H1 (cell line): ENCODE data around the gene GPR15LG. TPM values are rescaled to one million over a fixed set of nuclear protein-coding genes. Genes with fewer than 3 reads are reported as not detected.

Experiments used
- BRCA1 ChIP-seq: IDR thresholded peaks from 2 replicates; pipeline ENCODE4 v1.6.1; 2012; ENCODE audit warnings: low read depth, low read length, improper control_type of control experiment
- CHD2 ChIP-seq: IDR thresholded peaks from 2 replicates; pipeline ENCODE4 v1.6.1; 2012; ENCODE audit warnings: low read length, improper control_type of control experiment
- EGR1 ChIP-seq: IDR thresholded peaks from 2 replicates; pipeline ENCODE4 v1.6.1; 2011; ENCODE audit warnings: low read depth, low read length, borderline replicate concordance
- EZH2 ChIP-seq: fragments of 200-600 bp; sonication (generic); IDR thresholded peaks from 2 replicates; pipeline ENCODE4 v1.7.1; 2012; ENCODE audit warnings: low read depth, mild to moderate bottlenecking, moderate library complexity, low read length, inconsistent platforms; ENCODE audit not compliant: severe bottlenecking
- FOSL1 ChIP-seq: IDR thresholded peaks from 2 replicates; pipeline ENCODE4 v1.6.1; 2011; ENCODE audit warnings: mild to moderate bottlenecking, low read depth, low read length, moderate library complexity; ENCODE audit not compliant: insufficient read depth
- GTF2F1 ChIP-seq: IDR thresholded peaks from 2 replicates; pipeline ENCODE4 v1.6.1; 2012; ENCODE audit warnings: low read depth, low read length, improper control_type of control experiment, borderline replicate concordance
- KDM4A ChIP-seq: IDR thresholded peaks from one replicate; pipeline ENCODE4 v1.7.1; 2012; ENCODE audit warnings: low read depth, mild to moderate bottlenecking, moderate library complexity, low read length, inconsistent platforms; ENCODE audit not compliant: severe bottlenecking
- PHF8 ChIP-seq: fragments of 200-600 bp; sonication (generic); conservative IDR thresholded peaks from 2 replicates; pipeline ENCODE4 v1.7.1; 2012; ENCODE audit warnings: low read depth, mild to moderate bottlenecking, inconsistent platforms, low read length, moderate library complexity
- RBBP5 ChIP-seq: IDR thresholded peaks from 2 replicates; pipeline ENCODE4 v1.7.1; 2012; ENCODE audit warnings: low read depth, mild to moderate bottlenecking, inconsistent platforms, low read length, moderate library complexity, borderline replicate concordance
- SAP30 ChIP-seq: fragments of 300-600 bp; sonication (generic); IDR thresholded peaks from 2 replicates; pipeline ENCODE4 v1.7.1; 2012; ENCODE audit warnings: low read length, moderate library complexity, mild to moderate bottlenecking, inconsistent platforms; ENCODE audit not compliant: insufficient read depth, insufficient replicate concordance
- SIRT6 ChIP-seq: IDR thresholded peaks from one replicate; pipeline ENCODE4 v1.7.1; 2012; ENCODE audit warnings: low read length, inconsistent platforms
- SP4 ChIP-seq: IDR thresholded peaks from 2 replicates; pipeline ENCODE4 v1.6.1; 2012; ENCODE audit warnings: low read length, inconsistent platforms
- SRF ChIP-seq: IDR thresholded peaks from 2 replicates; pipeline ENCODE4 v1.6.1; 2011; ENCODE audit warnings: mild to moderate bottlenecking, low read depth, low read length, moderate library complexity
- TCF12 ChIP-seq: IDR thresholded peaks from 2 replicates; pipeline ENCODE4 v1.6.1; 2011; ENCODE audit warnings: low read depth, mild to moderate bottlenecking, low read length
- polyA plus RNA-seq, 7 experiments: library from polyadenylated mRNA; depleted of rRNA in 3 of 7; stranded (reverse) in 5 of 7; unstranded in 2 of 7; fragments of >200 nt in 5 of 7; fragments of 200-250 nt in 2 of 7; gene quantifications; 1 replicate in 5 of 7; 2 replicates in 1 of 7; 4 replicates in 1 of 7; pipeline versions ENCODE4 v1.2.1 to v1.2.3, GENCODE V29; 2011 to 2013; ENCODE audit warnings: missing spikeins in 2 of 7, mixed read lengths in 2 of 7
- total RNA-seq: library from RNA; stranded (reverse); fragmentation: NEBNext Ultra II Directional; extraction: Animal tissue kit (Norgen Biotek cat#: 25700); gene quantifications from 2 replicates; pipeline ENCODE4 v1.2.1, GENCODE V29; 2021
- TF ChIP-seq, protein P1 (sequence below): IDR thresholded peaks from 2 replicates; pipeline ENCODE4 v1.6.1; 2011; ENCODE audit warnings: low read length, improper control_type of control experiment
- TF ChIP-seq, protein P2 (sequence below), 3 experiments: IDR thresholded peaks; 1 replicate in 2 of 3; 2 replicates in 1 of 3; pipeline versions ENCODE4 v1.5.1 to v1.6.1; 2011; ENCODE audit warnings: low read length in 3 of 3, mild to moderate bottlenecking in 3 of 3, inconsistent platforms in 2 of 3, low read depth in 1 of 3, moderate library complexity in 1 of 3; ENCODE audit not compliant: insufficient read depth in 1 of 3; ENCODE audit errors: control extremely low read depth in 1 of 3
- TF ChIP-seq, protein P3 (sequence below): IDR thresholded peaks from 2 replicates; pipeline ENCODE4 v1.6.1; 2012; ENCODE audit warnings: inconsistent platforms

The GPR15LG gene
- total and polyA plus RNA-seq, 2 of the 8 experiments (the other 6 are each of a cell fraction or from before 2014, with no cell fraction given) = not detected

DNA sequence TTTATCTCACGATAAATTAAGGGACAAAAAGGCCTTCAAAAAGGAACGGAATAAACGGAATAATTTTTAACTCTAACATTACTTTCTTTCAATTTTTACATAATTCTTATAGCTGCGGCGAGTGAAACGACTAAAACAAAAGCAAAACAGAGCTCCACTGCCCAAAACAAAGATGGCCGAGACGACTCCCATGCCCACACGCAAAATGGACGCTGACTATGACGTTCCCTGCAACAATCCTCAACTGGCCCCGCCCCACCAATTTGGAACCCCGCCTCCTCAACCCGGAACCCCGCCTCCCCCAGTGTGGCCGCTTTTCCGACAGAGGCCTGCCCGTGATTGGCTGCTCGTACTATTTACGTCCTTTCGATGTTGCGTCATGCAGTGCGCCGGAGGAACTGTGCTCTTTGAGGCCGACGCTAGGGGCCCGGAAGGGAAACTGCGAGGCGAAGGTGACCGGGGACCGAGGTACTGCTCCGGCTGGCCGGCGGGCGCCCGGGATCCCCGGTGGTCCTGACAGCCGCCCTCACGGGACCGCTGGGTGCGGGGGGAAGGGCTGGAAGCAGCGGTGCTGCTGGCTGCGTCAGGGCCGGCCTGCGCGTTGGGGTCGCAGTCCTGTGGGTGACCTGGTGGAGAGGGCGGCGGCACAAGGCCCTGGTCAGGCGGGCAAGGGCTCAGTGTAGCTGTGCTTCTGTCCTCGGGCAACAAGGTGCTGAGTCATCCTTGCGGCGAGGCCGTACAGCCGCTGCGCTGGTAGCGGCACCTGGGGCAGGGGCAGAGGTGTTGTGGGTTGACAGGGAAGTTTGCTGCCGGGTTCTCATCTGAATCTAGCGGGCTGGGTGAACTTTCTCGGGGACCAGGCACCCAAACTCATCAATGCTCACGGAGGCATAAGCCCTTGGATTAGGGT, 34.2 kb upstream of the GPR15LG start, which contains the start of gene GHITM (continued):
- TF ChIP-seq SRF = peak; percentile 65
- no peak for TF ChIP-seq CHD2
- TF ChIP-seq FOSL1 = no peak
- no peak for TF ChIP-seq GTF2F1
- peak; percentile 95 for TF ChIP-seq RBBP5
- peak; percentile 95 for TF ChIP-seq KDM4A
- peak; percentile 79 for TF ChIP-seq SAP30
- TF ChIP-seq, protein P1, sequence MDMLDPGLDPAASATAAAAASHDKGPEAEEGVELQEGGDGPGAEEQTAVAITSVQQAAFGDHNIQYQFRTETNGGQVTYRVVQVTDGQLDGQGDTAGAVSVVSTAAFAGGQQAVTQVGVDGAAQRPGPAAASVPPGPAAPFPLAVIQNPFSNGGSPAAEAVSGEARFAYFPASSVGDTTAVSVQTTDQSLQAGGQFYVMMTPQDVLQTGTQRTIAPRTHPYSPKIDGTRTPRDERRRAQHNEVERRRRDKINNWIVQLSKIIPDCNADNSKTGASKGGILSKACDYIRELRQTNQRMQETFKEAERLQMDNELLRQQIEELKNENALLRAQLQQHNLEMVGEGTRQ = no peak
- no peak for TF ChIP-seq EGR1
- TF ChIP-seq, protein P2, sequence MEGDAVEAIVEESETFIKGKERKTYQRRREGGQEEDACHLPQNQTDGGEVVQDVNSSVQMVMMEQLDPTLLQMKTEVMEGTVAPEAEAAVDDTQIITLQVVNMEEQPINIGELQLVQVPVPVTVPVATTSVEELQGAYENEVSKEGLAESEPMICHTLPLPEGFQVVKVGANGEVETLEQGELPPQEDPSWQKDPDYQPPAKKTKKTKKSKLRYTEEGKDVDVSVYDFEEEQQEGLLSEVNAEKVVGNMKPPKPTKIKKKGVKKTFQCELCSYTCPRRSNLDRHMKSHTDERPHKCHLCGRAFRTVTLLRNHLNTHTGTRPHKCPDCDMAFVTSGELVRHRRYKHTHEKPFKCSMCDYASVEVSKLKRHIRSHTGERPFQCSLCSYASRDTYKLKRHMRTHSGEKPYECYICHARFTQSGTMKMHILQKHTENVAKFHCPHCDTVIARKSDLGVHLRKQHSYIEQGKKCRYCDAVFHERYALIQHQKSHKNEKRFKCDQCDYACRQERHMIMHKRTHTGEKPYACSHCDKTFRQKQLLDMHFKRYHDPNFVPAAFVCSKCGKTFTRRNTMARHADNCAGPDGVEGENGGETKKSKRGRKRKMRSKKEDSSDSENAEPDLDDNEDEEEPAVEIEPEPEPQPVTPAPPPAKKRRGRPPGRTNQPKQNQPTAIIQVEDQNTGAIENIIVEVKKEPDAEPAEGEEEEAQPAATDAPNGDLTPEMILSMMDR (IDR thresholded peaks at IDR 0.05; ENCODE audit: control extremely low read depth in 1 of 3, insufficient read depth in 1 of 3, low read depth in 1 of 3, low read length in 3 of 3) = peak; percentile 9 to 38 (median 37); a peak in 2 of 4 replicates
- TF ChIP-seq, protein P3, sequence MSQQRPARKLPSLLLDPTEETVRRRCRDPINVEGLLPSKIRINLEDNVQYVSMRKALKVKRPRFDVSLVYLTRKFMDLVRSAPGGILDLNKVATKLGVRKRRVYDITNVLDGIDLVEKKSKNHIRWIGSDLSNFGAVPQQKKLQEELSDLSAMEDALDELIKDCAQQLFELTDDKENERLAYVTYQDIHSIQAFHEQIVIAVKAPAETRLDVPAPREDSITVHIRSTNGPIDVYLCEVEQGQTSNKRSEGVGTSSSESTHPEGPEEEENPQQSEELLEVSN = no peak
- no peak for TF ChIP-seq SP4
- TF ChIP-seq PHF8 = peak; percentile 96
- no peak for TF ChIP-seq EZH2
- TF ChIP-seq TCF12 = no peak
- TF ChIP-seq SIRT6 = no peak
- peak; percentile 25; the same call in 1 of the 2 replicates for TF ChIP-seq BRCA1
